H1 (cell line): ENCODE measurements around the gene ABI3. TPM values are rescaled to one million over a fixed set of nuclear protein-coding genes. Genes with fewer than 3 reads are reported as not detected.

ENCODE experiments used
- polyA plus RNA-seq, 7 experiments: library from polyadenylated mRNA; depleted of rRNA in 3 of 7; stranded (reverse) in 5 of 7; unstranded in 2 of 7; fragments of >200 nt in 5 of 7; fragments of 200-250 nt in 2 of 7; gene quantifications; 1 replicate in 5 of 7; 2 replicates in 1 of 7; 4 replicates in 1 of 7; pipeline versions ENCODE4 v1.2.1 to v1.2.3, GENCODE V29; 2011 to 2013; ENCODE audit warnings: missing spikeins in 2 of 7, mixed read lengths in 2 of 7
- total RNA-seq: library from RNA; stranded (reverse); fragmentation: NEBNext Ultra II Directional; extraction: Animal tissue kit (Norgen Biotek cat#: 25700); gene quantifications from 2 replicates; pipeline ENCODE4 v1.2.1, GENCODE V29; 2021
- TF ChIP-seq, protein P1 (sequence below): fragments of 300-600 bp; sonication (generic); IDR thresholded peaks from 2 replicates; pipeline ENCODE4 v1.7.1; 2012; ENCODE audit warnings: low read length, moderate library complexity, mild to moderate bottlenecking, inconsistent platforms; ENCODE audit not compliant: insufficient replicate concordance
- TF ChIP-seq, protein P2 (sequence below): IDR thresholded peaks from 2 replicates; pipeline ENCODE4 v1.6.1; 2012; ENCODE audit warnings: low read length, inconsistent platforms

Gene ABI3
- total and polyA plus RNA-seq, 2 of the 8 experiments (the other 6 are each of a cell fraction or from before 2014, with no cell fraction given), result 1.3 to 2.5 TPM

- TF ChIP-seq, protein P1, sequence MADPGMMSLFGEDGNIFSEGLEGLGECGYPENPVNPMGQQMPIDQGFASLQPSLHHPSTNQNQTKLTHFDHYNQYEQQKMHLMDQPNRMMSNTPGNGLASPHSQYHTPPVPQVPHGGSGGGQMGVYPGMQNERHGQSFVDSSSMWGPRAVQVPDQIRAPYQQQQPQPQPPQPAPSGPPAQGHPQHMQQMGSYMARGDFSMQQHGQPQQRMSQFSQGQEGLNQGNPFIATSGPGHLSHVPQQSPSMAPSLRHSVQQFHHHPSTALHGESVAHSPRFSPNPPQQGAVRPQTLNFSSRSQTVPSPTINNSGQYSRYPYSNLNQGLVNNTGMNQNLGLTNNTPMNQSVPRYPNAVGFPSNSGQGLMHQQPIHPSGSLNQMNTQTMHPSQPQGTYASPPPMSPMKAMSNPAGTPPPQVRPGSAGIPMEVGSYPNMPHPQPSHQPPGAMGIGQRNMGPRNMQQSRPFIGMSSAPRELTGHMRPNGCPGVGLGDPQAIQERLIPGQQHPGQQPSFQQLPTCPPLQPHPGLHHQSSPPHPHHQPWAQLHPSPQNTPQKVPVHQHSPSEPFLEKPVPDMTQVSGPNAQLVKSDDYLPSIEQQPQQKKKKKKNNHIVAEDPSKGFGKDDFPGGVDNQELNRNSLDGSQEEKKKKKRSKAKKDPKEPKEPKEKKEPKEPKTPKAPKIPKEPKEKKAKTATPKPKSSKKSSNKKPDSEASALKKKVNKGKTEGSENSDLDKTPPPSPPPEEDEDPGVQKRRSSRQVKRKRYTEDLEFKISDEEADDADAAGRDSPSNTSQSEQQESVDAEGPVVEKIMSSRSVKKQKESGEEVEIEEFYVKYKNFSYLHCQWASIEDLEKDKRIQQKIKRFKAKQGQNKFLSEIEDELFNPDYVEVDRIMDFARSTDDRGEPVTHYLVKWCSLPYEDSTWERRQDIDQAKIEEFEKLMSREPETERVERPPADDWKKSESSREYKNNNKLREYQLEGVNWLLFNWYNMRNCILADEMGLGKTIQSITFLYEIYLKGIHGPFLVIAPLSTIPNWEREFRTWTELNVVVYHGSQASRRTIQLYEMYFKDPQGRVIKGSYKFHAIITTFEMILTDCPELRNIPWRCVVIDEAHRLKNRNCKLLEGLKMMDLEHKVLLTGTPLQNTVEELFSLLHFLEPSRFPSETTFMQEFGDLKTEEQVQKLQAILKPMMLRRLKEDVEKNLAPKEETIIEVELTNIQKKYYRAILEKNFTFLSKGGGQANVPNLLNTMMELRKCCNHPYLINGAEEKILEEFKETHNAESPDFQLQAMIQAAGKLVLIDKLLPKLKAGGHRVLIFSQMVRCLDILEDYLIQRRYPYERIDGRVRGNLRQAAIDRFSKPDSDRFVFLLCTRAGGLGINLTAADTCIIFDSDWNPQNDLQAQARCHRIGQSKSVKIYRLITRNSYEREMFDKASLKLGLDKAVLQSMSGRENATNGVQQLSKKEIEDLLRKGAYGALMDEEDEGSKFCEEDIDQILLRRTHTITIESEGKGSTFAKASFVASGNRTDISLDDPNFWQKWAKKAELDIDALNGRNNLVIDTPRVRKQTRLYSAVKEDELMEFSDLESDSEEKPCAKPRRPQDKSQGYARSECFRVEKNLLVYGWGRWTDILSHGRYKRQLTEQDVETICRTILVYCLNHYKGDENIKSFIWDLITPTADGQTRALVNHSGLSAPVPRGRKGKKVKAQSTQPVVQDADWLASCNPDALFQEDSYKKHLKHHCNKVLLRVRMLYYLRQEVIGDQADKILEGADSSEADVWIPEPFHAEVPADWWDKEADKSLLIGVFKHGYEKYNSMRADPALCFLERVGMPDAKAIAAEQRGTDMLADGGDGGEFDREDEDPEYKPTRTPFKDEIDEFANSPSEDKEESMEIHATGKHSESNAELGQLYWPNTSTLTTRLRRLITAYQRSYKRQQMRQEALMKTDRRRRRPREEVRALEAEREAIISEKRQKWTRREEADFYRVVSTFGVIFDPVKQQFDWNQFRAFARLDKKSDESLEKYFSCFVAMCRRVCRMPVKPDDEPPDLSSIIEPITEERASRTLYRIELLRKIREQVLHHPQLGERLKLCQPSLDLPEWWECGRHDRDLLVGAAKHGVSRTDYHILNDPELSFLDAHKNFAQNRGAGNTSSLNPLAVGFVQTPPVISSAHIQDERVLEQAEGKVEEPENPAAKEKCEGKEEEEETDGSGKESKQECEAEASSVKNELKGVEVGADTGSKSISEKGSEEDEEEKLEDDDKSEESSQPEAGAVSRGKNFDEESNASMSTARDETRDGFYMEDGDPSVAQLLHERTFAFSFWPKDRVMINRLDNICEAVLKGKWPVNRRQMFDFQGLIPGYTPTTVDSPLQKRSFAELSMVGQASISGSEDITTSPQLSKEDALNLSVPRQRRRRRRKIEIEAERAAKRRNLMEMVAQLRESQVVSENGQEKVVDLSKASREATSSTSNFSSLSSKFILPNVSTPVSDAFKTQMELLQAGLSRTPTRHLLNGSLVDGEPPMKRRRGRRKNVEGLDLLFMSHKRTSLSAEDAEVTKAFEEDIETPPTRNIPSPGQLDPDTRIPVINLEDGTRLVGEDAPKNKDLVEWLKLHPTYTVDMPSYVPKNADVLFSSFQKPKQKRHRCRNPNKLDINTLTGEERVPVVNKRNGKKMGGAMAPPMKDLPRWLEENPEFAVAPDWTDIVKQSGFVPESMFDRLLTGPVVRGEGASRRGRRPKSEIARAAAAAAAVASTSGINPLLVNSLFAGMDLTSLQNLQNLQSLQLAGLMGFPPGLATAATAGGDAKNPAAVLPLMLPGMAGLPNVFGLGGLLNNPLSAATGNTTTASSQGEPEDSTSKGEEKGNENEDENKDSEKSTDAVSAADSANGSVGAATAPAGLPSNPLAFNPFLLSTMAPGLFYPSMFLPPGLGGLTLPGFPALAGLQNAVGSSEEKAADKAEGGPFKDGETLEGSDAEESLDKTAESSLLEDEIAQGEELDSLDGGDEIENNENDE, result no peak
- TF ChIP-seq, protein P2, sequence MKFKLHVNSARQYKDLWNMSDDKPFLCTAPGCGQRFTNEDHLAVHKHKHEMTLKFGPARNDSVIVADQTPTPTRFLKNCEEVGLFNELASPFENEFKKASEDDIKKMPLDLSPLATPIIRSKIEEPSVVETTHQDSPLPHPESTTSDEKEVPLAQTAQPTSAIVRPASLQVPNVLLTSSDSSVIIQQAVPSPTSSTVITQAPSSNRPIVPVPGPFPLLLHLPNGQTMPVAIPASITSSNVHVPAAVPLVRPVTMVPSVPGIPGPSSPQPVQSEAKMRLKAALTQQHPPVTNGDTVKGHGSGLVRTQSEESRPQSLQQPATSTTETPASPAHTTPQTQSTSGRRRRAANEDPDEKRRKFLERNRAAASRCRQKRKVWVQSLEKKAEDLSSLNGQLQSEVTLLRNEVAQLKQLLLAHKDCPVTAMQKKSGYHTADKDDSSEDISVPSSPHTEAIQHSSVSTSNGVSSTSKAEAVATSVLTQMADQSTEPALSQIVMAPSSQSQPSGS, result no peak
Measured at GRCh38 chr17:49241040-49241439, 30.5 kb downstream of the ABI3 start (continued).
